Loucy (cell line): ENCODE results near the gene POGLUT2.

Experiments
- EZH2phosphoT487 ChIP-seq: fragments of 200-600 bp; IDR thresholded peaks from 2 replicates; pipeline ENCODE4 v1.6.1; 2018; ENCODE audit warnings: antibody characterized with exemption, mild to moderate bottlenecking, moderate library complexity, borderline replicate concordance
- TF ChIP-seq, protein P1 (sequence below): fragments of 200-600 bp; sonication (generic); conservative IDR thresholded peaks from 2 replicates; pipeline ENCODE4 v1.5.1; 2014; ENCODE audit warnings: mild to moderate bottlenecking, antibody characterized with exemption, low read length

GRCh38 chr13:102776271-102776670 lies 22.5 kb downstream of the POGLUT2 start:
- TF ChIP-seq, protein P1, sequence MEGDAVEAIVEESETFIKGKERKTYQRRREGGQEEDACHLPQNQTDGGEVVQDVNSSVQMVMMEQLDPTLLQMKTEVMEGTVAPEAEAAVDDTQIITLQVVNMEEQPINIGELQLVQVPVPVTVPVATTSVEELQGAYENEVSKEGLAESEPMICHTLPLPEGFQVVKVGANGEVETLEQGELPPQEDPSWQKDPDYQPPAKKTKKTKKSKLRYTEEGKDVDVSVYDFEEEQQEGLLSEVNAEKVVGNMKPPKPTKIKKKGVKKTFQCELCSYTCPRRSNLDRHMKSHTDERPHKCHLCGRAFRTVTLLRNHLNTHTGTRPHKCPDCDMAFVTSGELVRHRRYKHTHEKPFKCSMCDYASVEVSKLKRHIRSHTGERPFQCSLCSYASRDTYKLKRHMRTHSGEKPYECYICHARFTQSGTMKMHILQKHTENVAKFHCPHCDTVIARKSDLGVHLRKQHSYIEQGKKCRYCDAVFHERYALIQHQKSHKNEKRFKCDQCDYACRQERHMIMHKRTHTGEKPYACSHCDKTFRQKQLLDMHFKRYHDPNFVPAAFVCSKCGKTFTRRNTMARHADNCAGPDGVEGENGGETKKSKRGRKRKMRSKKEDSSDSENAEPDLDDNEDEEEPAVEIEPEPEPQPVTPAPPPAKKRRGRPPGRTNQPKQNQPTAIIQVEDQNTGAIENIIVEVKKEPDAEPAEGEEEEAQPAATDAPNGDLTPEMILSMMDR, result no peak
- no peak for TF ChIP-seq EZH2phosphoT487
